A673 (cell line): ENCODE measurements around the gene KLK14. TPM values are rescaled to one million over a fixed set of nuclear protein-coding genes. Genes with fewer than 3 reads are reported as not detected.
A peak's percentile ranks its signal among the peaks of the same experiment; 100 is the strongest.

ENCODE experiments used
- BruUV-seq: library from RNA; stranded (reverse); fragments of 400-500 nt; replicated peaks from 2 replicates; lab custom pipeline; 2021; lab: Mats Ljungman, UMichigan
- CTCF ChIA-PET: fragments of 300-600 bp; sonication (Branson Sonifier 250); formaldehyde crosslinking; loops from one replicate; lab custom pipeline; 2022; ENCODE audit warnings: antibody characterized with exemption; lab: Charles Lee
- POLR2A ChIA-PET: fragments of 300-600 bp; sonication (Branson Sonifier 250); formaldehyde crosslinking; loops from one replicate; lab custom pipeline; 2022; ENCODE audit warnings: antibody characterized with exemption; ENCODE audit not compliant: low non-redundant PET; lab: Charles Lee
- DNase-seq: peaks from one replicate; pipeline ENCODE4 v3.0.0-alpha.2; 2015; ENCODE audit warnings: low spot score
- H3K27ac ChIP-seq: fragments of 200-600 bp; sonication (generic); 2 replicates; pipeline ENCODE4 v1.5.1; 2016; ENCODE audit warnings: mixed run types, low read depth, mild to moderate bottlenecking, mixed read lengths, antibody characterized with exemption, low read length; ENCODE audit not compliant: poor library complexity, severe bottlenecking
- H3K27me3 ChIP-seq: fragments of 200-600 bp; sonication (generic); replicated peaks from 2 replicates; pipeline ENCODE4 v1.6.1; 2017; ENCODE audit warnings: mixed run types, low read depth, mild to moderate bottlenecking, mixed read lengths, antibody characterized with exemption, low read length; ENCODE audit not compliant: insufficient read depth, poor library complexity
- H3K36me3 ChIP-seq: fragments of 200-600 bp; sonication (generic); 2 replicates; pipeline ENCODE4 v1.6.1; 2016; ENCODE audit warnings: mixed run types, mild to moderate bottlenecking, mixed read lengths, antibody characterized with exemption, low read length; ENCODE audit not compliant: insufficient read depth, poor library complexity, severe bottlenecking
- H3K4me1 ChIP-seq: fragments of 200-600 bp; sonication (generic); 2 replicates; pipeline ENCODE4 v1.6.1; 2017; ENCODE audit warnings: mixed run types, mild to moderate bottlenecking, mixed read lengths, antibody characterized with exemption, low read length; ENCODE audit not compliant: insufficient read depth, poor library complexity, severe bottlenecking
- H3K4me3 ChIP-seq: fragments of 200-600 bp; sonication (generic); 2 replicates; pipeline ENCODE4 v1.5.1; 2016; ENCODE audit warnings: low read depth, mixed run types, mild to moderate bottlenecking, mixed read lengths, low read length; ENCODE audit not compliant: poor library complexity, severe bottlenecking
- H3K9me3 ChIP-seq: fragments of 200-600 bp; sonication (generic); 2 replicates; pipeline ENCODE4 v1.6.1; 2016; ENCODE audit warnings: mixed run types, low read depth, mild to moderate bottlenecking, mixed read lengths, antibody characterized with exemption, low read length; ENCODE audit not compliant: poor library complexity, severe bottlenecking
- EZH2 ChIP-seq: fragments of 200-600 bp; sonication (generic); IDR thresholded peaks from 2 replicates; pipeline ENCODE4 v1.6.1; 2017; ENCODE audit warnings: borderline replicate concordance, low read depth, mild to moderate bottlenecking, mixed read lengths, antibody characterized with exemption, low read length; ENCODE audit not compliant: poor library complexity, severe bottlenecking
- intact Hi-C: fragments of 100-400 bp; cut with micrococcal nuclease; formaldehyde crosslinking; loops from one replicate; pipeline ENCODE4 v1.10.0; 2022; ENCODE audit not compliant: unreplicated experiment
- total RNA-seq: library from RNA; stranded (reverse); gene quantifications from 2 replicates; pipeline ENCODE4 v1.2.3, GENCODE V29; 2021
- TF ChIP-seq, protein P1 (sequence below): fragments of 300-800, 200-600 bp; sonication (generic); conservative IDR thresholded peaks from 2 replicates; pipeline ENCODE4 v1.5.1; 2017; ENCODE audit warnings: low read depth, mild to moderate bottlenecking, antibody characterized with exemption, low read length, moderate library complexity, mixed read lengths

Gene KLK14
- total RNA-seq, 1 experiment from 2014 or later = 1.2 TPM

DNA sequence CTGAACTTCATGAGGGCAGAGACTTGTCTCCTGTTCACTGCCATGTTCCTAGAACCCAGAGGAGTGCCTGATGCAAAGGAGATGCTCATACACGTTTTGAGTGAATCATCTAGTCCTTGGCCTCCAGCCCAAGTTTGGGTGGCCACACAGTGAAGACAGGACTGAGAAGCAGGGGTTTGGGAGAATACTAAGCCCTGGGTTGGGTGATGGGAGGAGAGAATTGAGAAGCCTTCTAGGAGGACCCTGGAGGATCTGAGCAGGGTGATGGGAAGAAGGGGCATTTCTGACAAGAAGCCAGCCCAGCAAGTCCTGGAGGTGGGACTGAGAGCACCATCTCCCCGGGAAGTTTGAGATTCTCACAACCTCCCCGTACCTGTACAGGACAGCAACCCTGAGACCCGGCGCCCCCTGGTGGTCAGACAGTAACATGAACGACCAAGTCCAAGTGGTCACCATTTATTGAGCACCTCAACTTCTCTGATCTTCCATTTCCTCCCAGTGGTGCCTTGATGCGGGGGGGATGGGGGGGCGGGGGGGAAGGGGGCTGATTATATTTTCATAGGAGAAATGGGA lies 14.6 kb upstream of the KLK14 start:
- DNase-seq = peak; percentile 52
- H3K4me1 ChIP-seq = no peaks in the 10 kb centered on the region
- CTCF ChIA-PET = interaction anchor here (1.9 kb wide), 1 partner anchor 76 kb away, joined by 10 read pairs; no protein-coding TSS in a partner anchor
- intact Hi-C loops = loop anchor here (5.0 to 10.0 kb wide), 2 partner anchors 172 to 390 kb away; no protein-coding TSS in a partner anchor
- TF ChIP-seq, protein P1, sequence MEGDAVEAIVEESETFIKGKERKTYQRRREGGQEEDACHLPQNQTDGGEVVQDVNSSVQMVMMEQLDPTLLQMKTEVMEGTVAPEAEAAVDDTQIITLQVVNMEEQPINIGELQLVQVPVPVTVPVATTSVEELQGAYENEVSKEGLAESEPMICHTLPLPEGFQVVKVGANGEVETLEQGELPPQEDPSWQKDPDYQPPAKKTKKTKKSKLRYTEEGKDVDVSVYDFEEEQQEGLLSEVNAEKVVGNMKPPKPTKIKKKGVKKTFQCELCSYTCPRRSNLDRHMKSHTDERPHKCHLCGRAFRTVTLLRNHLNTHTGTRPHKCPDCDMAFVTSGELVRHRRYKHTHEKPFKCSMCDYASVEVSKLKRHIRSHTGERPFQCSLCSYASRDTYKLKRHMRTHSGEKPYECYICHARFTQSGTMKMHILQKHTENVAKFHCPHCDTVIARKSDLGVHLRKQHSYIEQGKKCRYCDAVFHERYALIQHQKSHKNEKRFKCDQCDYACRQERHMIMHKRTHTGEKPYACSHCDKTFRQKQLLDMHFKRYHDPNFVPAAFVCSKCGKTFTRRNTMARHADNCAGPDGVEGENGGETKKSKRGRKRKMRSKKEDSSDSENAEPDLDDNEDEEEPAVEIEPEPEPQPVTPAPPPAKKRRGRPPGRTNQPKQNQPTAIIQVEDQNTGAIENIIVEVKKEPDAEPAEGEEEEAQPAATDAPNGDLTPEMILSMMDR = peak; percentile 68
- TF ChIP-seq EZH2 = no peak
- H3K36me3 ChIP-seq = peaks cover 5% of the 10 kb centered on the region
- no peaks in the 10 kb centered on the region for H3K9me3 ChIP-seq
- BruUV-seq = no TSS peak
- POLR2A ChIA-PET = no interaction called here
- H3K27me3 ChIP-seq = no peaks in the 10 kb centered on the region
- no peak overlapping the region for H3K27ac ChIP-seq
- no peak overlapping the region for H3K4me3 ChIP-seq

DNA sequence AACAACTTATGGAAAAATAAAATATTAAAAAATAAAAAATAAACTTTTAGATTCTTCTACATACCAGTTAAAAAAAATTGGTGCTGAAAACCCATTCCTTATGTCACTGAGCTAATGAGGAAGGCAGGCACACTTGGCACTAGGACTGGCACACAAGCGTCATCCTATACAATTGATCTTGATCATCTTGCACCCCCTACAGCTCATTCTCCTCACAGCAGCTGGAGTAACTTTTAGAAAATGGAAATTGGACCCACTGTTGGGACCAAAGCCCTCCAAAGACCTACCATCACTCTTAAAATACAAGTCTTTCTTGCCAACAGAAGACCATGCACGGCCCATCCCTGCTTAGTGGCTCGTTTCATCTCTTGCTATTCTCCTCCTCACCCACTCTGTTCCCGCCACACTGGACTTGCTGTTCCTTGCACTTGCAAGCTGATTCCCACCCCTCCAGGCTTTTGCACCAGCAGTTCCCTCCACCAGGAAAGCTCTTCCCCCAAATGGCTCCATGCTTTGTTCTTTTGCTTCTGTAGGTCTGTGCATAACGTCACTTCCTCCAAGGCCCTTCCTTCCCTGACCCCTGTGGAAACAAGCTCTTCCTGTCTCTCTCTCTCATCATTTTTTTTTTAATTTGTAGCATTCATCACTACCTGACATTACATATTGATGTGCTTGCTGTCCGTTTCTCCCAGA lies 13.9 kb upstream of the KLK14 start:
- Histone ChIP-seq H3K9me3 (no peaks in the 10 kb centered on the region), H3K27ac (no peak overlapping the region), H3K36me3 (peaks cover 3% of the 10 kb centered on the region), H3K27me3 (no peaks in the 10 kb centered on the region), H3K4me3 (no peak overlapping the region), H3K4me1 (no peaks in the 10 kb centered on the region)
- intact Hi-C loops = loop anchor here (5.0 to 10.0 kb wide), 2 partner anchors 172 to 389 kb away; no protein-coding TSS in a partner anchor
- BruUV-seq = no TSS peak
- CTCF ChIA-PET = interaction anchor here (0.6 to 1.9 kb wide), 2 partner anchors 76 to 739 kb away, joined by 3 to 10 read pairs; no protein-coding TSS in a partner anchor
- peak; percentile 17 for DNase-seq
- POLR2A ChIA-PET = no interaction called here
- TF ChIP-seq, protein P1 = peak; percentile 44; the same call in 1 of the 2 replicates
- no peak for TF ChIP-seq EZH2

DNA sequence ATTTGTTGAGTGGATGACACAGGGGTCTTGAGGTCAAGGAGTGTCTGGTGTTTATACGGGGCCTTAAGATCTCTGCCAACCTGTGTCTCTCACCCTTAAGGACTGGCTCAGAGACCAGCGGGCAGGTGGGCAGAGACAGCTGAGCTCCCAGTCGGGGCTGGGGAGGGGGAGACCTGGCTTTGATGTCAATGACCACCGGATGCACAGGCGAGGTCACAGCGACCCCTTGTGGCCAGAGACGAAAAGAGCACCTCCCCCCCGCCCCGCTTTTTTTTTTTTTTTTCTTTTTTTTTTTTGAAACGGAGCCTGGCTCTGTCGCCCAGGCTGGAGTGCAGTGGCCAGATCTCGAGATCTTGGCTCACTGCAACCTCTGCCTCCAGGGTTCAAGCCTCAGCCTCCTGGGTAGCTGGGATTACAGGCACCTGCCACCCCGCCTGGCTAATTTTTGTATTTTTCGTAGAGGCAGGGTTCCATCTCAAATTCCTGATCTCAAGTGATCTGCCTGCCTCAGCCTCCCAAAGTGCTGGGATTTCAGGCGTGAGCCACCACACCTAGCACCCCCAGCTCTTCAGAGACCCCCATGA lies 12.1 kb upstream of the KLK14 start:
- H3K36me3 ChIP-seq = no peaks in the 10 kb centered on the region
- ChIA-PET POLR2A (no interaction called here), CTCF (interaction anchor here (0.7 kb wide), 3 partner anchors 13 to 280 kb away, joined by 6 to 8 read pairs (median 6); no protein-coding TSS in a partner anchor)
- intact Hi-C loops = loop anchor here (1.0 to 10.0 kb wide), 3 partner anchors 73 to 387 kb away; no protein-coding TSS in a partner anchor
- no peaks in the 10 kb centered on the region for H3K27me3 ChIP-seq
- H3K9me3 ChIP-seq = no peaks in the 10 kb centered on the region
- H3K27ac ChIP-seq = no peak overlapping the region
- TF ChIP-seq, protein P1 = peak; percentile 82
- no peak for TF ChIP-seq EZH2
- H3K4me1 ChIP-seq = no peaks in the 10 kb centered on the region
- no TSS peak for BruUV-seq
- H3K4me3 ChIP-seq = no peak overlapping the region
- DNase-seq = peak; percentile 34
